SJSA1 (cell line): ENCODE data around the gene CCR4. TPM values are rescaled to one million over a fixed set of nuclear protein-coding genes. Genes with fewer than 3 reads are reported as not detected.
"Not testable (repeated sequence)": the region's sequence is repeated elsewhere in the genome, so short reads cannot be mapped to it uniquely, and the experiment has no call there.

Source experiments
- DNase-seq, 2 experiments: peaks; one replicate each; pipeline ENCODE4 v3.0.0-alpha.2; 2015 to 2020; ENCODE audit warnings: low spot score in 2 of 2, low read depth in 1 of 2
- H3K27ac ChIP-seq: fragments of 250-450 bp; sonication (Bioruptor Pico); 2 replicates; pipeline ENCODE4 v1.5.1; 2020; ENCODE audit warnings: mild to moderate bottlenecking, moderate library complexity
- H3K27me3 ChIP-seq: fragments of 250-450 bp; sonication (Bioruptor Pico); replicated peaks from 2 replicates; pipeline ENCODE4 v1.5.1; 2020; ENCODE audit warnings: mild to moderate bottlenecking, moderate library complexity
- H3K36me3 ChIP-seq: fragments of 250-450 bp; sonication (Bioruptor Pico); 2 replicates; pipeline ENCODE4 v1.5.1; 2020; ENCODE audit warnings: mild to moderate bottlenecking
- H3K4me1 ChIP-seq: fragments of 250-450 bp; sonication (Bioruptor Pico); replicated peaks from 2 replicates; pipeline ENCODE4 v1.6.1; 2021; ENCODE audit warnings: mild to moderate bottlenecking
- H3K4me3 ChIP-seq: fragments of 250-450 bp; sonication (Bioruptor Pico); 2 replicates; pipeline ENCODE4 v1.5.1; 2020; ENCODE audit warnings: mild to moderate bottlenecking
- H3K9me3 ChIP-seq: fragments of 250-450 bp; sonication (Bioruptor Pico); replicated peaks from 2 replicates; pipeline ENCODE4 v1.5.1; 2020; ENCODE audit warnings: mild to moderate bottlenecking
- total RNA-seq: library from RNA; depleted of rRNA; stranded (reverse); fragments of >200 nt; shearing (Covaris generic); gene quantifications from 2 replicates; pipeline ENCODE4 v1.2.3, GENCODE V29; 2014

CCR4 gene
- total RNA-seq, 1 experiment from 2014 or later: not detected

GRCh38 chr3:32960404-32961170 is 9.1 kb downstream of the CCR4 start:
- Histone ChIP-seq H3K4me1 (no peaks in the 10 kb centered on the region), H3K27ac (no peak overlapping the region), H3K27me3 (no peaks in the 10 kb centered on the region), H3K36me3 (no peaks in the 10 kb centered on the region), H3K4me3 (no peak overlapping the region), H3K9me3 (peaks cover under 1% of the 10 kb centered on the region; the same call in 1 of the 2 replicates)
- DNase-seq: no peak

GRCh38 chr3:32961189-32961715 is 9.8 kb downstream of the CCR4 start:
- Histone ChIP-seq H3K27ac (no peak overlapping the region), H3K27me3 (no peaks in the 10 kb centered on the region), H3K36me3 (no peaks in the 10 kb centered on the region), H3K9me3 (peaks cover 5% of the 10 kb centered on the region; the same call in 1 of the 2 replicates), H3K4me1 (no peaks in the 10 kb centered on the region), H3K4me3 (no peak overlapping the region)
- DNase-seq: no peak

DNA sequence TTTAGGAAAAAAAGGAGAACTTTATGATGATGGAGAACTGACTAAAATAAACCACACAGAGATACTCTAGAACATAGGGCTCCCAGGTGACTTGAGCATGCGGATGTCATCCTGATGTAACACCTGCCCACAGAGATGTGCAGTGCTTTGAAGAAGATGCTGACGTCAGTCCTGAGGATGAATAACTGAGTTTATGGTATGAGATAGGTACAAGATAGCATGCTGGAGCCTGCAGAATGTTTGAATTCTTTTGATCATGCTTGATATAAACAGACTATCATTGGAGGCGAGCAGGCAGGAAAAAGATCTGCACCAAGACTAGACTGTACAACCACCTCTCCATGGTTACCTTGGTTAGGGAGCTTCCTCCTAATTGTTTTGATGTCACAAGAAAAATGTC is 12.4 kb downstream of the CCR4 start:
- H3K27ac ChIP-seq: no peak overlapping the region
- no peaks in the 10 kb centered on the region for H3K36me3 ChIP-seq
- H3K4me1 ChIP-seq: no peaks in the 10 kb centered on the region
- no peak overlapping the region for H3K4me3 ChIP-seq
- DNase-seq: no peak
- H3K27me3 ChIP-seq: no peaks in the 10 kb centered on the region
- peaks cover 11% of the 10 kb centered on the region; the same call in 1 of the 2 replicates for H3K9me3 ChIP-seq

GRCh38 chr3:32964781-32965180 is 13.3 kb downstream of the CCR4 start:
- DNase-seq, H3K4me1 ChIP-seq, H3K36me3 ChIP-seq, H3K4me3 ChIP-seq, H3K27ac ChIP-seq, H3K27me3 ChIP-seq: not testable (repeated sequence)
- H3K9me3 ChIP-seq: peaks cover 11% of the 10 kb centered on the region; the same call in 1 of the 2 replicates

DNA sequence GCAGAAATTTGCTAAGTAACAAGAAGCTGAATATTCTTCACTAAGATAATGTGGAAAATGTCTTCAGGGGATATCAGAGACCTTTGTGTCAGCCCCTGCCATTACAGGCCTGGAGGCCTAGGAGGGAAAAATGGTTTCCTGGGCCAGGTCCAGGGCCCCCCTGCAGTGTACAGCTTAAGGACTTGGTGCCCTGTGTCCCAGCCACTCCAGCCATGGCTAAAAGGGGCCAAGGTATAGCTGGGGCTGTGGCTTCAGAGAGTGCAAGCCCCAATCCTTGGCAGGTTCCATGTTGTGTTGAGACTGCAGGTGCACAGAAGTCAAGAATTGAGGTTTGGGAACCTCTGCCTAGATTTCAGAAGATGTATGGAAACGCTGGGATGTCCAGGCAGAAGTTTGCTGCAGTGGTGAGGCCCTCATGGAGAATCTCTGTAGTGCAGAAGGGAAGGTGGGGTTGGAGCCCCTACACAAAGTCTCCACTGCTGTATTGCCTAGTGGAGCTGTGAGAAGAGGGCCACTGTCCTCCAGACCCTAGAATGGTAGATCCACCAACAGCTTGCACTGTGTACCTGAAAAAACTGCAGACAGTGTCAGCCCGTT is 14.3 kb downstream of the CCR4 start:
- H3K9me3 ChIP-seq: peaks cover 11% of the 10 kb centered on the region; the same call in 1 of the 2 replicates
- H3K27ac ChIP-seq, H3K27me3 ChIP-seq, H3K4me1 ChIP-seq, H3K4me3 ChIP-seq, H3K36me3 ChIP-seq, DNase-seq: not testable (repeated sequence)

DNA sequence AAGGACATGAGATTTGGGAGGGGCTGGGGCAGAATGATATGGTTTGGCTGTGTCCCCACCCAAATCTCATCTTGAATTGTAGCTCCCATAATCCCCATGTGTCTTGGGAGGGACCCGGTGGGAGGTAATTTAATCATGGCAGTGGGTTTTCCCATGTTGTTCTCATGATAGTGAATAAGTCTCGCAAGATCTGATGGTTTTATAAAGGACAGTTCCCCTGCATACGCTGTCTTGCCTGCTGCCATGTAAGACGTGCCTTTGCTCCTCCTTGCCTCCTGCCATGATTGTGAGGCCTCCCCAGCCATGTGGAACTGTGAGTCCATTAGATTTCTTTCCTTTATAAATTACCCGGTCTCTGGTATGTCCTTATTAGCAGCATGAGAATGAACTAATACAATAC is 15.2 kb downstream of the CCR4 start:
- H3K9me3 ChIP-seq: peaks cover 11% of the 10 kb centered on the region; the same call in 1 of the 2 replicates
- not testable (repeated sequence) for H3K4me3 ChIP-seq, H3K36me3 ChIP-seq, H3K4me1 ChIP-seq, H3K27ac ChIP-seq, H3K27me3 ChIP-seq, DNase-seq

DNA sequence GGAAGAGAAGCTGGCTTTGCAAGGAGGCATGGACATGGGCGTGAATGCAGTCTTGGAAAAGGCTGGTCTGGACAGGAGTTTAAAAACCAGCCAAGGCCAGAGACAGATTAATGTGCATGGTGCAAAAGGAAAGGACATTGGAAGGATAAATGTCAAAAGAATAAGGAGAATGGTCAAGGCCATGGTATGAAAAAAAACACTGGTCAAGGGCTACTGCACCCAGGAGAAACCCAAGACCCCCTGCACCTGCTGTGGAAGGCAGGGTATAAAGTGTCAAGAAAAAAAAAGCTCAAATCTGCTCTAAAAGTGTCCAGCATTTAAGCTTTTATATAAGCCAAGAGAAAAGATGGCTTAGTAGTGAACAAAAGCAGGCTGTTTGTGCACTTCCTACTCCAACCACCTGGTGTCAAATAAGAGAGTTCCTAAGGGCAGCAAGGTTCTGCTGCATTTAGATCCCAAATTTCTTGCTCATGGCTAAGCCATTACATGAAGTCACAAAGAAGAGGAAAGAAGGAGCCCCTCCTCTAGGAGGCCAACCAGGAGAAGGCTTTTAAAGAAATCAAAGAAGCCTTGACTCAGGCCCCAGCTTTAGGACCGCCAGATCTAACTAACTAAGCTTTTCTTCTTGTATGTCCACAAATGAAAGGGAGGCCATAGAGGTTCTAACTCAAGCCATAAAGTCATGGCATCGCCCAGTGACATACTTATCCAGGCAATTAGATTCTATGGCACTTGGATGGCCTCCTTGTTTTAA is 16.9 kb downstream of the CCR4 start:
- H3K27me3 ChIP-seq: no peaks in the 10 kb centered on the region
- H3K36me3 ChIP-seq: no peaks in the 10 kb centered on the region
- peaks cover 11% of the 10 kb centered on the region; the same call in 1 of the 2 replicates for H3K9me3 ChIP-seq
- H3K4me3 ChIP-seq: no peak overlapping the region
- H3K27ac ChIP-seq: no peak overlapping the region
- no peak for DNase-seq
- peaks cover 9% of the 10 kb centered on the region for H3K4me1 ChIP-seq

- Histone ChIP-seq H3K27me3 (no peaks in the 10 kb centered on the region), H3K4me3 (no peak overlapping the region), H3K36me3 (no peaks in the 10 kb centered on the region), H3K9me3 (peaks cover 11% of the 10 kb centered on the region; the same call in 1 of the 2 replicates), H3K27ac (no peak overlapping the region), H3K4me1 (peaks cover 12% of the 10 kb centered on the region)
- no peak for DNase-seq
Measured at GRCh38 chr3:32968920-32969389, 17.5 kb downstream of the CCR4 start.

GRCh38 chr3:32969656-32970055 is 18.2 kb downstream of the CCR4 start:
- peak; percentile 52 to 55 for DNase-seq

DNA sequence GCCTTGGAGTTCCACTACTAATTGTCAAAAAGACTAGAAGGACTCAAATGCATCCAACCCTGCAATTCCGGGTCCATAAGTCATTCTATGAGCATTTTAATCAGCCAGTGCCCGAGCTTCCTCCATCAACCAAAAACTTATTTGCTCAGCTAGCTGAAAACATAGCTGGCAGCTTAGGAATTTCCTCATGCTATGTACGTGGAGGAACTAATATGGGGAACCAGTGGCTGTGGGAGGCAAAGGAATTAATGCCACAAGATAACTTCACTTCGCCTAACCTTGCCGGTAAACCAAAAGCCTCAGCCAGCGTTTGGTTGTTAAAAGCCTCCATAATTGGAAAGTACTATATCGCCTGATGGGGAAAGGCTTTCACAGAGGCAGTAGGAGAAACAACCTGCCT is 19.8 kb downstream of the CCR4 start:
- not testable (repeated sequence) for H3K4me3 ChIP-seq, H3K27ac ChIP-seq, H3K9me3 ChIP-seq, H3K27me3 ChIP-seq, DNase-seq, H3K36me3 ChIP-seq
- H3K4me1 ChIP-seq: peaks cover 14% of the 10 kb centered on the region

More at GRCh38 chr3:32969656-32970055, 18.2 kb downstream of the CCR4 start:
- Histone ChIP-seq H3K36me3 (no peaks in the 10 kb centered on the region), H3K4me1 (peaks cover 14% of the 10 kb centered on the region), H3K27ac (no peak overlapping the region), H3K9me3 (peaks cover 11% of the 10 kb centered on the region; the same call in 1 of the 2 replicates), H3K4me3 (no peak overlapping the region), H3K27me3 (no peaks in the 10 kb centered on the region)

DNA sequence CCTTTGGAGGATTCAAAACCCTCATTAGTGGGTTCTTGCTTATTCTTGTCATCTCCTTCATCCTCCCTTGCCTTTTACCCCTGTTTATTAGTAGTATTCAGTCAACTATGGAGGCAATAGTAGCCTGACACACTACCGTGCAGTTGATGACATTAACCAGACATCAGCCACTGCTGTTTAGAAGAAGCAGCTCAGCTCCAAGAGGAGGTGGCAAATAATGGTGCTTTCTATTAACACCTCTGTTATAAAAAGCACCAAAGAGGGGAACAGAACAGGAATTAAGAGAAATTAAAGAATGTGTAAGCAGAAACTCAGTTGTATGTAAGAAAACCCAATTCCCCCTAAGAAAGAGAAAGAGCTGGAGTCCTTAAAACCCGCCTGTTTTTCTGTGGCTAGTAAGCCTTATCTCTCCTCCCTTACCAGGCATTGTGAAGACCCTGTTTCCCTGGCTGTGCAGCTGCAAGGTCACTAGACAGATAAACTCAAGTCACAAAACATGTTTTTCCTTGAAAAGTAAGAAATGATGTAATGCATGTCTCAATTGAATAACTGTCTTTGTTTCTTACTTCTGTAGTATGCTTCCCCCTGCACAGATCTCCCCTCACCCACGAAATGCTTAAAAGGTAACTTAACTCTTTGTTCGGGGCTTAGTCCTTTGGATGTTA is 21.2 kb downstream of the CCR4 start:
- Histone ChIP-seq H3K36me3 (no peaks in the 10 kb centered on the region), H3K4me1 (peaks cover 14% of the 10 kb centered on the region), H3K9me3 (no peaks in the 10 kb centered on the region), H3K4me3 (no peak overlapping the region), H3K27ac (no peak overlapping the region), H3K27me3 (no peaks in the 10 kb centered on the region)
- no peak for DNase-seq

GRCh38 chr3:32973982-32974381 is 22.5 kb downstream of the CCR4 start:
- Histone ChIP-seq H3K4me3 (no peak overlapping the region), H3K27ac (no peak overlapping the region), H3K27me3 (no peaks in the 10 kb centered on the region), H3K4me1 (peaks cover 14% of the 10 kb centered on the region), H3K9me3 (no peaks in the 10 kb centered on the region), H3K36me3 (no peaks in the 10 kb centered on the region)
- peak in 1 of 2 experiments; percentile 22 for DNase-seq

DNA sequence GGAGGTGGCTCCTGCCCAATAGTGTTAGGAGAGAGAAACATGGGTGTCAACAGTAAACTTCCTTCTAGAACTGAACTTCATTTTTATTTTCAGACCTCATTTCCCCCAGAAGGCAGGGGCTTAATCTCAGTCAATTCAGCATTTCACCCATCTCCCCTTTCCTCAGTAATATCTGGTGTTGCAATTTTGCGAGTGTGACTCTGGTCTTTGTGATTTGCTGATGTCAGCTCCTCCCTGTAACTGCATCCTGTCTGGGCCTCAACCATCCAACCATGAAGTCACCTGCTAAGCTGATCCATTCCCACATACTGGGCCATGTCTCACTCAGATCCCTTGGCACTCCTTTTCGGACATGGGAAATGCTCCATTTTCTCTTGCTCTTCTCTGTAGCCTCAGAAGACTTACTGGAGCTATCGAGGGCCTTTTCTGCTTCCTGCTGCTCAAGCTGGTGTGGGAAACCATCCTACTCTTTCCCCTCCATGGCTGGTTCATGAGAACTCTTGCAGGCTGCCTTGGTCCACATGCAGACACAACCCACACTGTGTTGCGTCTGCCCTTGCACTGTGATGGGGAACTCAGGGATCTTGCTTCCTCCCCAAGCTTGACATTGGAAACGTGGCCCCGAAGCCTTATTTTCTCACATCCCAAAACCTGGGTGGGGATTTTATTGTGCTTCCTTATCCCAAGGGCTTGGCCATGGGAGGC is 24.6 kb downstream of the CCR4 start:
- no peak overlapping the region for H3K4me3 ChIP-seq
- 0 out of 2 replicates have a peak, but pooled peaks cover 5% of the 10 kb centered on the region for H3K4me1 ChIP-seq
- no peak for DNase-seq
- H3K9me3 ChIP-seq: no peaks in the 10 kb centered on the region
- H3K27me3 ChIP-seq: no peaks in the 10 kb centered on the region
- H3K36me3 ChIP-seq: no peaks in the 10 kb centered on the region
- H3K27ac ChIP-seq: no peak overlapping the region
